HepG2 (cell line): ENCODE results near the gene PHKA2.

Experiments
- FOXM1 ChIP-seq: sonication (generic); formaldehyde crosslinking; IDR thresholded peaks from 2 replicates; pipeline ENCODE4 v1.5.0; 2020; ENCODE audit warnings: missing genetic modification reagents
- HIVEP1 ChIP-seq: sonication (generic); formaldehyde crosslinking; IDR thresholded peaks from 2 replicates; pipeline ENCODE4 v1.4.0; 2020; ENCODE audit warnings: mild to moderate bottlenecking, missing genetic modification reagents
- TSC22D2 ChIP-seq: sonication (generic); formaldehyde crosslinking; IDR thresholded peaks from 2 replicates; pipeline ENCODE4 v1.5.1; 2020; ENCODE audit warnings: missing genetic modification reagents, mild to moderate bottlenecking, borderline replicate concordance
- ZNF3 ChIP-seq: IDR thresholded peaks from 2 replicates; pipeline ENCODE4 v1.7.0; 2017; ENCODE audit warnings: inconsistent platforms
- ZNF639 ChIP-seq: conservative IDR thresholded peaks from 2 replicates; pipeline ENCODE4 v1.6.1; 2018; ENCODE audit warnings: missing genetic modification reagents
- TF ChIP-seq, protein P1 (sequence below): sonication (generic); formaldehyde crosslinking; IDR thresholded peaks from 2 replicates; pipeline ENCODE4 v1.5.0; 2020; ENCODE audit warnings: mild to moderate bottlenecking, missing genetic modification reagents, moderate library complexity

DNA sequence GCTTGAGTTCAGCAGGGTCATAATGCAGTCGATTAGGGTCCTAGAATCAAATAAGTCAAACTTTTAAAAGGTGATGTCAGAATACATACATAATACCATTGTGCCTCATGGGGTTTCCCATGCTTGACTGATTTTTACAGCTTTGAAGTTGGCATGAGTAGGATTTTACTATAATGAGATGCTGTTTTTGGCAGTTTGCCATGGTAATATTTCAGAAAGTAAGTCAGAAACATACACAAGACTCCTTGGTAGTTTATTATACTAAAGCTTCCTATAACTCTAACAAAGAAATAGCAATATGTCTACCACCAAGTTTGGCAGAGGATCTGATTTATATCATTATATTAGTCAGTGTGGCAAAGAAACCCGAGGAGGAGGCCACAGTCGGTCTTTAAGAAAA lies 45.2 kb downstream of the PHKA2 start:
- TF ChIP-seq ZNF3 (CRISPR knock-in tag), result no peak
- TF ChIP-seq, protein P1, sequence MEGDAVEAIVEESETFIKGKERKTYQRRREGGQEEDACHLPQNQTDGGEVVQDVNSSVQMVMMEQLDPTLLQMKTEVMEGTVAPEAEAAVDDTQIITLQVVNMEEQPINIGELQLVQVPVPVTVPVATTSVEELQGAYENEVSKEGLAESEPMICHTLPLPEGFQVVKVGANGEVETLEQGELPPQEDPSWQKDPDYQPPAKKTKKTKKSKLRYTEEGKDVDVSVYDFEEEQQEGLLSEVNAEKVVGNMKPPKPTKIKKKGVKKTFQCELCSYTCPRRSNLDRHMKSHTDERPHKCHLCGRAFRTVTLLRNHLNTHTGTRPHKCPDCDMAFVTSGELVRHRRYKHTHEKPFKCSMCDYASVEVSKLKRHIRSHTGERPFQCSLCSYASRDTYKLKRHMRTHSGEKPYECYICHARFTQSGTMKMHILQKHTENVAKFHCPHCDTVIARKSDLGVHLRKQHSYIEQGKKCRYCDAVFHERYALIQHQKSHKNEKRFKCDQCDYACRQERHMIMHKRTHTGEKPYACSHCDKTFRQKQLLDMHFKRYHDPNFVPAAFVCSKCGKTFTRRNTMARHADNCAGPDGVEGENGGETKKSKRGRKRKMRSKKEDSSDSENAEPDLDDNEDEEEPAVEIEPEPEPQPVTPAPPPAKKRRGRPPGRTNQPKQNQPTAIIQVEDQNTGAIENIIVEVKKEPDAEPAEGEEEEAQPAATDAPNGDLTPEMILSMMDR (CRISPR knock-in tag), result no peak
- TF ChIP-seq HIVEP1 (CRISPR knock-in tag), result no peak
- no peak for TF ChIP-seq FOXM1 (CRISPR knock-in tag)
- no peak for TF ChIP-seq ZNF639 (CRISPR knock-in tag)
- no peak for TF ChIP-seq TSC22D2 (CRISPR knock-in tag)
